Retinal pigment epithelial cell (primary cell): Measurements from ENCODE around the gene CHD1L.
"Not testable (repeated sequence)": the region's sequence is repeated elsewhere in the genome, so short reads cannot be mapped to it uniquely, and the experiment has no call there.

Experiments
- DNase-seq: peaks from one replicate; pipeline ENCODE4 v3.0.0-alpha.2; 2010; ENCODE audit warnings: low read depth
- H3K4me3 ChIP-seq: 2 replicates; pipeline ENCODE4 v1.5.1; 2011; ENCODE audit warnings: mild to moderate bottlenecking, low read length, control low read depth, moderate library complexity
- TF ChIP-seq, protein P1 (sequence below): conservative IDR thresholded peaks from 2 replicates; pipeline ENCODE4 v1.5.1; 2011; ENCODE audit warnings: low read depth, low read length, control low read depth, inconsistent platforms

The CHD1L gene

DNA sequence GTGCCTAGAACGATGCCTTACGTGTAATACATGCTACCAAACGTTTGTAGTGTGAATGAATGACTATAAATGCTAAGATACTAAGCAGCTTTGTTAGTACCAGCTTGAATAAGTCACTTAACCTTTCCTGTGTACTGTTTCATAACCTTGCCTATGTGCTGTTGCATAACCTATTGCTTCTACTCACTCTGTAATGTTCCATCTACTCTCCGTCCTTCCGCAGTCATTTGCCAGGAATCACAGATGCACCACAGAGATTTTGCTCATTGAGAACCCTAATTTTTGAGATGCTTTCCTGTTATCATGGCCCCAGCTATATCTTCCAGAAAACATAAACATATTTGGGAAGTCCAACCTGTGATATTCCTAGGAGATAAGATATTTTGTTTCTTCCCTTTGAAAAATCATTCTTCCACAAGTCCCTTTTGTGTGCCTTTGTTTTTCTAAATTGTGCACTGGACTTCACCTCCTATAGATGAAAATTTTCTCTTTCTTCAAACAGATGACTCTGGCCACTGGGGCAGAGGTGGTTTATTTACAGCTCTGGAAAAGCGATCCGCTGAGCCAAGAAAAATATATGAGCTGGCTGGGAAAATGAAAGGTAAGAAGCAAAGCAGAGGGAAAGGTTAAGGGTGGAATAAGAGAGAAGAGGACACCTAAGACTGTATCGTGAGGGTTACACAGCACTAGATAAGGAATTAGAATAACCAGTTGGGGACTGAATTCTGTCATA lies 44.8 kb downstream of the CHD1L start:
- DNase-seq: no peak
- TF ChIP-seq, protein P1, sequence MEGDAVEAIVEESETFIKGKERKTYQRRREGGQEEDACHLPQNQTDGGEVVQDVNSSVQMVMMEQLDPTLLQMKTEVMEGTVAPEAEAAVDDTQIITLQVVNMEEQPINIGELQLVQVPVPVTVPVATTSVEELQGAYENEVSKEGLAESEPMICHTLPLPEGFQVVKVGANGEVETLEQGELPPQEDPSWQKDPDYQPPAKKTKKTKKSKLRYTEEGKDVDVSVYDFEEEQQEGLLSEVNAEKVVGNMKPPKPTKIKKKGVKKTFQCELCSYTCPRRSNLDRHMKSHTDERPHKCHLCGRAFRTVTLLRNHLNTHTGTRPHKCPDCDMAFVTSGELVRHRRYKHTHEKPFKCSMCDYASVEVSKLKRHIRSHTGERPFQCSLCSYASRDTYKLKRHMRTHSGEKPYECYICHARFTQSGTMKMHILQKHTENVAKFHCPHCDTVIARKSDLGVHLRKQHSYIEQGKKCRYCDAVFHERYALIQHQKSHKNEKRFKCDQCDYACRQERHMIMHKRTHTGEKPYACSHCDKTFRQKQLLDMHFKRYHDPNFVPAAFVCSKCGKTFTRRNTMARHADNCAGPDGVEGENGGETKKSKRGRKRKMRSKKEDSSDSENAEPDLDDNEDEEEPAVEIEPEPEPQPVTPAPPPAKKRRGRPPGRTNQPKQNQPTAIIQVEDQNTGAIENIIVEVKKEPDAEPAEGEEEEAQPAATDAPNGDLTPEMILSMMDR: no peak

DNA sequence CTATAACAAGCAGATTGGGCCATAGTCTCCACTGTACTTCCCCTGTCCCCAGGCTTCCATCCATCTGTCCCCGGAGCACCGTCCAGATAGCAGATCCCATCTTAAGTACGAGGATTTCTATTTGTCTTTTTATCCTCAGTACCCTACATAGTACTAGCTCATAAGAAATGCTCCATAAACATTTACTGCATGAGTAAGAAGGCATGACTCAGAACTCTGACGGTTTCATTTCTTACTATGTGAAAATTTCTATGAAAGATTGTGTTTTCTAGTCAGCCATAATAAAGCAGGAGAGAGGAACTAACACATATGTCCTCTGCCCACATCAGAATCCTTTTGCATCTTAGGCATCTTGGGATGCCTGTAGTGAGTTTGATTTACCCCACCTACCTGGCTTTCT lies 49.5 kb downstream of the CHD1L start:
- H3K4me3 ChIP-seq: no peak overlapping the region
- TF ChIP-seq, protein P1: no peak
- DNase-seq: no peak

More for the DNA sequence above, 44.8 kb downstream of the CHD1L start:
- H3K4me3 ChIP-seq: no peak overlapping the region

DNA sequence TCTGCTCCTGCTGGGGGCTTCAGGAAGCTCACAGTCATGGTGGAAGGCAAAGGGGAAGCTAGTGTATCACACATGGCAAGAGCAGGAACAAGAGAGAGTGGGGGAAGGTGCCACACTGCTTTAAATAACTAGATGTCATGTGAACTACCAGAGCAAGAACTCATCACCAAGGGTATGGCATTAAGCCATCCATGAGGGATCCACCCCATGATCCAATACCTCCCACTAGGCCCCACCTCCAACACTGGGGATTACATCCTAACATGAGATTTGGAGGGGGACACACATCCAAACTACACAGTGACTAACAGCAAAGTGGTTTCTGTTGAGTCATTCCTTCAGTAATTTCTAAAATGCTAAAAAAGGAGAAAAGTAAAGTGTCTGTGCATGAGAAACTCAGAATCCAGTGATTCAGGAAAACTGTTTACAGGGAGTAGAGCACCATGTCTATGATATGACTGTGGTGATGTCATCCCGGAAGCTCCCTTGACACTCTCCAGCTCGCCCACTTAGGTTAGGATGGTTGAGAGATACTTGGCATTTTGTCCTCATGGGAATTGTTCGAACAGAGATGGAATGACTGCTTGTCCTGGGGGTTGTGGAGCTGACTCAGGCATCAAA lies 50.3 kb downstream of the CHD1L start:
- TF ChIP-seq, protein P1: no peak
- no peak for DNase-seq
- H3K4me3 ChIP-seq: no peak overlapping the region

DNA sequence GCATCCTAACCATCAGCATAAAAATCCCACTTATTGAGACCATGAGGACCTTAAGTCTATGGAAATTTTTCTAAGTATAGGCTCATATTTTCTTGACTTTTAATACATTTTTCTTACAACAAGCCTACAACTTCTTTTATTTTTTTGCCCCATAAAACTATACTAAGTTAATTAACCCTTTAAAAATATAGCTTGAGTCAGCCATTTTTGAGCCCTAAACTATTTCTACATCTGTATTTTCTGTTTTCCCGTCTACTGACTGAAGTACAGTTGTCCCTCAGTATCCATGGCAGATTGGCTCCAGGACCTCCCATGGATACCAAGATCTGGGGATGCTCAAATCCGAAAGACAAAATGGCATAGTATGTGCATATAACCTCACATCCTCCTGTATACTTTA lies 55.0 kb downstream of the CHD1L start:
- DNase-seq: no peak
- TF ChIP-seq, protein P1: no peak
- H3K4me3 ChIP-seq: no peak overlapping the region

DNA sequence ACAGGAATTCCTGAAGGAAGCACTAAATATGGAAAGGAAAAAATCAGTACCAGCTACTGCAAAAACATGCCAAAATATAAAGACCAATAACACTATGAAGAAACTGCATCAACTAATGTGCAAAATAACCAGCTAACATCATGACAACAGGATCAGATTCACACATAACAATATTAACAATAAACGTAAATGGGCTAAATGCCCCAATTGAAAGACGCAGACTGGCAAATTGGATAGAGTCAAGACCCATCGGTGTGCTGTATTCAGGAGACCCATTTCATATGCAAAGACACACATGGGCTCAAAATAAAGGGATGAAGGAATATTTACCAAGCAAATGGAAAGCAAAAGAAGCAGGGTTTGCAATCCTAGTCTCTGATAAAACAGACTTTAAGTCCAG lies 63.3 kb downstream of the CHD1L start:
- H3K4me3 ChIP-seq, DNase-seq: not testable (repeated sequence)

DNA sequence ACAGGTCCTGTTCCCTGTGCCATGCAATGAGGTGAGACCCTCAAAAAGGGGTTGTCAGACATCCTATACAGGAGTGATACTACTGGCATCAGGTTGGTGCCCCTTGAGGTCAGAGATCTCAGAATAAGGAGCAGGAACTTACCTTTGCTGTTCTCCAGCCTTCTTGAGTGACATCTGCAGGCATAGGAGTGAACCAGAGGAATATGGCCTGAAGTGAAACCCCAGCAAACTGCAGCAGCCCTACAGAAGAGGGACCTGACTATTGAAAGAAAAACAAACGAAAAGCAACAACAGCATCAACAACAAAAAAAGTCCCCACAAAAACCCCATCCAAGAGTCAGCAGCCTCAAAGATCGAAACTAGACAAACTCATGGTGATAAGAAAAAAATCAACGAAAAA lies 74.5 kb downstream of the CHD1L start:
- H3K4me3 ChIP-seq: no peak overlapping the region
- DNase-seq: no peak
- TF ChIP-seq, protein P1: no peak

DNA sequence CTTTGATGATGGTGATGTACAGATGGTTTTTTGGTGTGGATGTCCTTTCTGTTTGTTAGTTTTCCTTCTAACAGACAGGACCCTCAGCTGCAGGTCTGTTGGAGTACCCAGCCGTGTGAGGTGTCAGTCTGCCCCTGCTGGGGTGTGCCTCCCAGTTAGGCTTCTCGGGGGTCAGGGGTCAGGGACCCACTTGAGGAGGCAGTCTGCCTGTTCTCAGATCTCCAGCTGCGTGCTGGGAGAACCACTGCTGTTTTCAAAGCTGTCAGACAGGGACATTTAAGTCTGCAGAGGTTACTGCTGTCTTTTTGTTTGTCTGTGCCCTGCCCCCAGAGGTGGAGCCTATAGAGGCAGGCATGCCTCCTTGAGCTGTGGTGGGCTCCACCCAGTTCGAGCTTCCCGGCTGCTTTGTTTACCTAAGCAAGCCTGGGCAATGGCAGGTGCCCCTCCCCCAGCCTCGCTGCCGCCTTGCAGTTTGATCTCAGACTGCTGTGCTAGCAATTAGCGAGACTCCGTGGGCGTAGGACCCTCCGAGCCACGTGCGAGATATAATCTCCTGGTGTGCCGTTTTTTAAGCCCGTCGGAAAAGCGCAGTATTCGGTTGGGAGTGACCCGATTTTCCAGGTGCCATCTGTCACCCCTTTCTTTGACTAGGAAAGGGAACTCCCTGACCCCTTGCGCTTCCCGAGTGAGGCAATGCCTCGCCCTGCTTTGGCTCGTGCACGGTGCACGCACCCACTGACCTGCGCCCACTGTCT lies 84.6 kb downstream of the CHD1L start:
- H3K4me3 ChIP-seq, DNase-seq: not testable (repeated sequence)

DNA sequence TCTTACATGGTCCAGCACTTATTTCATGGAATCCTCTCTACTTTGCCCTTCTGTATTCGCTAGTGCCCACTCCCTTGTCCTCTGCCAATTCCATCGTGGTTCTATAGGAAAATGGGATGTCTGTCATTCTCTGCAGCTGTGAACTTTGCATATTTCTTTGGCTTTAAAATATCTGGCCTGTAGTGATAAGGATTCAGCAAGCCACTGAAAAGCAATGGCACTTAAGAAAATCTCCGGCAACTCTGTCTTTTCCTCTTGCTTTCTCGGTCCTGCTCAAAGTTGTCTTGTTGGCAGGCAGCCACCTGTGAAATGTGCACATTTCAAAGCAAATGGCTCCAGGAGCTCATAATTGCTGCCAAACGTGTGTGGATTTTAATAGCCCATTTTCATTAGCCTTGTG lies 91.8 kb downstream of the CHD1L start:
- DNase-seq: no peak
- no peak overlapping the region for H3K4me3 ChIP-seq
- TF ChIP-seq, protein P1: no peak
